Suprapubic skin (tissue), 4 donors: ENCODE measurements around the gene TOGARAM2. TPM values are rescaled to one million over a fixed set of nuclear protein-coding genes. Genes with fewer than 3 reads are reported as not detected.

Experiments
- DNase-seq, 2 donors: peaks; one replicate each; pipeline ENCODE4 v3.0.0-alpha.2; 2019; ENCODE audit warnings: low spot score in 2 of 2
- H3K27ac ChIP-seq: fragments of 200-600 bp; sonication (generic); one replicate; pipeline ENCODE4 v1.5.1; 2019
- H3K27me3 ChIP-seq: fragments of 200-600 bp; sonication (generic); one replicate; pipeline ENCODE4 v1.5.1; 2019
- H3K36me3 ChIP-seq: fragments of 200-600 bp; sonication (generic); one replicate; pipeline ENCODE4 v1.5.1; 2019
- H3K4me1 ChIP-seq: fragments of 200-600 bp; sonication (generic); one replicate; pipeline ENCODE4 v1.5.1; 2019
- H3K4me3 ChIP-seq: fragments of 200-600 bp; sonication (generic); one replicate; pipeline ENCODE4 v1.5.1; 2019; ENCODE audit warnings: mild to moderate bottlenecking
- H3K9me3 ChIP-seq: fragments of 200-600 bp; sonication (generic); one replicate; pipeline ENCODE4 v1.5.1; 2019
- CTCF ChIP-seq, 2 donors: fragments of 200-600 bp in 1 of 2; fragments of 450-650 bp in 1 of 2; sonication (generic) in 1 of 2; IDR thresholded peaks; one replicate each; pipeline ENCODE4 v1.5.1; 2016 to 2019; ENCODE audit warnings: antibody characterized with exemption in 2 of 2, mild to moderate bottlenecking in 1 of 2, moderate library complexity in 1 of 2
- EP300 ChIP-seq: sonication (generic); formaldehyde crosslinking; IDR thresholded peaks from one replicate; pipeline ENCODE4 v1.6.1; 2017; ENCODE audit warnings: antibody characterized with exemption
- POLR2A ChIP-seq, 2 donors: fragments of 450-650 bp; IDR thresholded peaks; one replicate each; pipeline ENCODE4 v1.6.1; 2017; ENCODE audit warnings: antibody characterized with exemption in 2 of 2, mild to moderate bottlenecking in 2 of 2, moderate library complexity in 2 of 2
- POLR2AphosphoS5 ChIP-seq, 3 donors: sonication (generic); formaldehyde crosslinking; IDR thresholded peaks; one replicate each; pipeline ENCODE4 v1.6.1; 2017; ENCODE audit warnings: antibody characterized with exemption in 3 of 3
- WGBS: methylation state at CpG from one replicate; pipeline ENCODE4 v1.1.5; 2018; 5-methylcytosine and 5-hydroxymethylcytosine counted together
- total RNA-seq, 4 donors: library from RNA; depleted of rRNA; stranded (reverse); fragments of >200 nt; gene quantifications; one replicate each; pipeline ENCODE4 v1.1.0, GENCODE V29; 2016

Gene TOGARAM2
- total RNA-seq, 4 donors from 2014 or later, result 0.08 to 4.9 (median 1.4) TPM

- H3K4me1 ChIP-seq, result peaks cover 55% of the 10 kb centered on the region
- no peak overlapping the region for H3K27ac ChIP-seq
Measured at GRCh38 chr2:29014331-29014730, 33.2 kb downstream of the TOGARAM2 start.

GRCh38 chr2:29014811-29015421 lies 33.8 kb downstream of the TOGARAM2 start:
- no peak overlapping the region for H3K4me3 ChIP-seq
- DNase-seq, result no peak
- no peaks in the 10 kb centered on the region for H3K36me3 ChIP-seq
- H3K9me3 ChIP-seq, result no peaks in the 10 kb centered on the region
- WGBS, result 70% methylated on average over 13 of the region's 13 CpGs
- H3K27ac ChIP-seq, result no peak overlapping the region
- H3K27me3 ChIP-seq, result no peaks in the 10 kb centered on the region
- H3K4me1 ChIP-seq, result peaks cover 55% of the 10 kb centered on the region
- no peak for TF ChIP-seq EP300
- TF ChIP-seq POLR2A (IDR thresholded peaks at IDR 0.05), result no peak

More at GRCh38 chr2:29014331-29014730, 33.2 kb downstream of the TOGARAM2 start:
- TF ChIP-seq EP300, result no peak
- TF ChIP-seq CTCF (IDR thresholded peaks at IDR 0.05), result no peak
- no peak for TF ChIP-seq POLR2A (IDR thresholded peaks at IDR 0.05)
- TF ChIP-seq POLR2AphosphoS5 (IDR thresholded peaks at IDR 0.05), result no peak
- WGBS, result 85% methylated on average over 8 of the region's 8 CpGs
- H3K27me3 ChIP-seq, result no peaks in the 10 kb centered on the region
- no peak for DNase-seq
- H3K9me3 ChIP-seq, result no peaks in the 10 kb centered on the region
- no peaks in the 10 kb centered on the region for H3K36me3 ChIP-seq
- no peak overlapping the region for H3K4me3 ChIP-seq

GRCh38 chr2:29015701-29016470 lies 34.8 kb downstream of the TOGARAM2 start:
- no peak overlapping the region for H3K4me3 ChIP-seq
- H3K27me3 ChIP-seq, result no peaks in the 10 kb centered on the region
- TF ChIP-seq CTCF (IDR thresholded peaks at IDR 0.05), result no peak
- TF ChIP-seq POLR2AphosphoS5 (IDR thresholded peaks at IDR 0.05), result no peak
- TF ChIP-seq EP300, result no peak
- no peak for TF ChIP-seq POLR2A (IDR thresholded peaks at IDR 0.05)
- H3K36me3 ChIP-seq, result no peaks in the 10 kb centered on the region
- H3K27ac ChIP-seq, result peak overlapping the region; percentile 10
- WGBS, result 82% methylated on average over 17 of the region's 17 CpGs
- H3K9me3 ChIP-seq, result no peaks in the 10 kb centered on the region
- no peak for DNase-seq
- H3K4me1 ChIP-seq, result peaks cover 55% of the 10 kb centered on the region

GRCh38 chr2:29016504-29016903 lies 35.4 kb downstream of the TOGARAM2 start:
- H3K4me1 ChIP-seq, result peaks cover 52% of the 10 kb centered on the region
- H3K27me3 ChIP-seq, result no peaks in the 10 kb centered on the region
- H3K36me3 ChIP-seq, result no peaks in the 10 kb centered on the region
- no peaks in the 10 kb centered on the region for H3K9me3 ChIP-seq
- H3K4me3 ChIP-seq, result no peak overlapping the region
- TF ChIP-seq POLR2A (IDR thresholded peaks at IDR 0.05), result no peak
- TF ChIP-seq EP300, result no peak
- no peak for TF ChIP-seq POLR2AphosphoS5 (IDR thresholded peaks at IDR 0.05)
- no peak for TF ChIP-seq CTCF (IDR thresholded peaks at IDR 0.05)
- WGBS, result 61% methylated on average over 5 of the region's 5 CpGs
- peak overlapping the region; percentile 59 for H3K27ac ChIP-seq
- DNase-seq, result no peak

- TF ChIP-seq POLR2AphosphoS5 (IDR thresholded peaks at IDR 0.05) (no peak), POLR2A (IDR thresholded peaks at IDR 0.05) (no peak), EP300 (no peak), CTCF (IDR thresholded peaks at IDR 0.05) (no peak)
- no peaks in the 10 kb centered on the region for H3K27me3 ChIP-seq
Measured at GRCh38 chr2:29017716-29018435, 36.8 kb downstream of the TOGARAM2 start.

More at GRCh38 chr2:29017716-29018435, 36.8 kb downstream of the TOGARAM2 start:
- no peak for DNase-seq
- H3K9me3 ChIP-seq, result no peaks in the 10 kb centered on the region
- no peak overlapping the region for H3K27ac ChIP-seq
- H3K4me3 ChIP-seq, result no peak overlapping the region
- peaks cover 38% of the 10 kb centered on the region for H3K4me1 ChIP-seq
- no peaks in the 10 kb centered on the region for H3K36me3 ChIP-seq
- 88% methylated on average over 12 of the region's 19 CpGs for WGBS
